Endothelial cell of umbilical vein (primary cell): Measurements from ENCODE around the gene APIP.

Source experiments
- EZH2 ChIP-seq: IDR thresholded peaks from 2 replicates; pipeline ENCODE4 v1.6.1; 2012; ENCODE audit warnings: borderline replicate concordance, low read depth, mild to moderate bottlenecking, moderate library complexity, low read length, inconsistent platforms; ENCODE audit not compliant: severe bottlenecking
- GATA2 ChIP-seq: IDR thresholded peaks from 2 replicates; pipeline ENCODE4 v1.7.0; 2011; ENCODE audit warnings: low read depth, mild to moderate bottlenecking, moderate library complexity, mixed read lengths, low read length; ENCODE audit not compliant: insufficient read length, insufficient read depth
- MYC ChIP-seq: IDR thresholded peaks from one replicate; pipeline ENCODE4 v1.6.1; 2011; ENCODE audit warnings: mild to moderate bottlenecking, low read depth, low read length
- POLR2A ChIP-seq: IDR thresholded peaks from 2 replicates; pipeline ENCODE4 v1.6.1; 2012; ENCODE audit warnings: low read depth, mild to moderate bottlenecking, control low read depth, low read length
- POLR2AphosphoS5 ChIP-seq: IDR thresholded peaks from 2 replicates; pipeline ENCODE4 v1.6.1; 2012; ENCODE audit warnings: low read depth, mild to moderate bottlenecking, control low read depth, low read length, moderate library complexity; ENCODE audit not compliant: insufficient read depth
- TF ChIP-seq, protein P1 (sequence below), 2 donors: IDR thresholded peaks; 1 replicate in 1 of 2; 2 replicates in 1 of 2; pipeline ENCODE4 v1.5.1; 2011; ENCODE audit warnings: low read length in 2 of 2, mild to moderate bottlenecking in 2 of 2, moderate library complexity in 2 of 2, control low read depth in 1 of 2, inconsistent platforms in 1 of 2, low read depth in 1 of 2; ENCODE audit not compliant: insufficient read depth in 1 of 2; ENCODE audit errors: extremely low read depth in 1 of 2
- TF ChIP-seq, protein P2 (sequence below): IDR thresholded peaks from 2 replicates; pipeline ENCODE4 v1.6.1; 2011; ENCODE audit not compliant: insufficient read depth, insufficient read length

DNA sequence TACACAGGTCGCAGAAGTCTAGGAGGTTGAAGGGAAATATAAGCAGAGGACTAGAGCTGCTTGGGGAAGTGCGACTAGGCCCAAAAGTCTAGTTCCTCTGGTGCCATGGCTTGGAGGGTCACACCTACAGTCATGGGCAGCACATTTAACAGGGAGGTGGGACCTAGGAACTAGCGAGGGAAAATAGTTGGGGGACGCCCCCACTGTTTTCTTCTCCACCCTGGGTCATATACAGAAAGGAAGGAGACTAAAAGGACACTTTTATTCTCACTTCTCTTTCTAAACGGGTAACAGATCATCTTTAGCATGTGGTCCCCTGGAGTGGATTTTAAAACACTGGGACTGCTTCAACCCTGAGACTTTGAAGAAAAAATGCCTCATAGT lies 16.6 kb downstream of the APIP start:
- TF ChIP-seq, protein P1, sequence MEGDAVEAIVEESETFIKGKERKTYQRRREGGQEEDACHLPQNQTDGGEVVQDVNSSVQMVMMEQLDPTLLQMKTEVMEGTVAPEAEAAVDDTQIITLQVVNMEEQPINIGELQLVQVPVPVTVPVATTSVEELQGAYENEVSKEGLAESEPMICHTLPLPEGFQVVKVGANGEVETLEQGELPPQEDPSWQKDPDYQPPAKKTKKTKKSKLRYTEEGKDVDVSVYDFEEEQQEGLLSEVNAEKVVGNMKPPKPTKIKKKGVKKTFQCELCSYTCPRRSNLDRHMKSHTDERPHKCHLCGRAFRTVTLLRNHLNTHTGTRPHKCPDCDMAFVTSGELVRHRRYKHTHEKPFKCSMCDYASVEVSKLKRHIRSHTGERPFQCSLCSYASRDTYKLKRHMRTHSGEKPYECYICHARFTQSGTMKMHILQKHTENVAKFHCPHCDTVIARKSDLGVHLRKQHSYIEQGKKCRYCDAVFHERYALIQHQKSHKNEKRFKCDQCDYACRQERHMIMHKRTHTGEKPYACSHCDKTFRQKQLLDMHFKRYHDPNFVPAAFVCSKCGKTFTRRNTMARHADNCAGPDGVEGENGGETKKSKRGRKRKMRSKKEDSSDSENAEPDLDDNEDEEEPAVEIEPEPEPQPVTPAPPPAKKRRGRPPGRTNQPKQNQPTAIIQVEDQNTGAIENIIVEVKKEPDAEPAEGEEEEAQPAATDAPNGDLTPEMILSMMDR (IDR thresholded peaks at IDR 0.05; ENCODE audit: extremely low read depth in 1 of 2, insufficient read depth in 1 of 2, low read depth in 1 of 2, low read length in 2 of 2) = no peak
- no peak for TF ChIP-seq EZH2
- no peak for TF ChIP-seq POLR2AphosphoS5
- no peak for TF ChIP-seq POLR2A
- TF ChIP-seq, protein P2, sequence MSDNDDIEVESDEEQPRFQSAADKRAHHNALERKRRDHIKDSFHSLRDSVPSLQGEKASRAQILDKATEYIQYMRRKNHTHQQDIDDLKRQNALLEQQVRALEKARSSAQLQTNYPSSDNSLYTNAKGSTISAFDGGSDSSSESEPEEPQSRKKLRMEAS = no peak
- TF ChIP-seq GATA2 = no peak
- no peak for TF ChIP-seq MYC
